ENCODE data around the gene SGSH.
"Not testable (repeated sequence)": the region's sequence is repeated elsewhere in the genome, so short reads cannot be mapped to it uniquely, and the experiment has no call there.

SGSH gene

GRCh38 chr17:80212109-80212508, 8.0 kb downstream of the SGSH start:
- DNase-seq (ENCODE audit: low spot score) = no peak
- no peak for FAIRE-seq

GRCh38 chr17:80210348-80211108, 9.6 kb downstream of the SGSH start:
- DNase-seq (ENCODE audit: low spot score) = no peak
- FAIRE-seq = peak; percentile 20

- DNase-seq (ENCODE audit: low spot score) = no peak
- no peak for FAIRE-seq
Observed at GRCh38 chr17:80209765-80210164, 10.4 kb downstream of the SGSH start.

DNA sequence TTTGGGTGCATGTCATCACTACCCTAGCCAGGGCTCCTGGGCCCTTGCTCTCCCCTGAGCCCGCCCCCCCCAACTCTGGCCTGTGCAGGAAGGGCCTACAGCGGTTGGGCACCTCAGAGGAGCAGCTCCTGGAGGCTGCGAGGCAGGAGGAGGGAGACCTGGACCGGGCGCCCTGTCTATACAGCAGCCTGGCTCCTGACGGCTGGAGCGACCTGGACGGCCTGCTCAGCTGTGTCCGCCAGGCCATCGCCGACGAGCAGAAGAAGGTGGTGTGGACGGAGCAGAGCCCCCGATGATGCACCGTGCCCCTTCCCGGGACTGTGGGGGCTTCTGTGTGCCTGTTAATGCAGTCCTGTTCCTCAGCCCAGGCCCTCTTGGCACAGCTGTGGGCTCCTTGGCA, 12.1 kb downstream of the SGSH start:
- FAIRE-seq (no peak), DNase-seq (ENCODE audit: low spot score) (no peak)

DNA sequence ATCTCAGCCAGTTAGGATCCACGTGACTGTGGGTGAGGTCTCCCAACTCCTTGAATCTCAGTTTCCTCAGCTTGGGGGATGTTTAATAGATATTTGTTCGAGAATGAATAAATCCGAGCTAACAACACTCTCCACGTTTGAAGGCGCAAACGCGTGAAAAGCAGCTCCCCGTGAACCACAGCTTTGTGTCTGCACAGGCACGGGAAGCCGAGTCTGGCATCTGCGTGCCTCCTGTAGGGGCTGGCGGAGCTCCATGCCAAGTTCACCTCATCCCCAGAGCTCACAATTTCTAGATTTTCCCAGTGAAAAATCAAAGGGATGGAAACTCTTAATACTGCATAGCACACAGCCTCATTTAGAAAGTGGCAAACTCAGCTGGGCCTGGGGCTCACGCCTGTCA, 14.3 kb downstream of the SGSH start:
- DNase-seq (ENCODE audit: low spot score) (no peak), FAIRE-seq (no peak)

GRCh38 chr17:80204626-80205468, 15.3 kb downstream of the SGSH start:
- peak; percentile 63 for FAIRE-seq
- no peak for DNase-seq (ENCODE audit: low spot score)

- DNase-seq (ENCODE audit: low spot score) = no peak
Observed at GRCh38 chr17:80203471-80203963, 16.6 kb downstream of the SGSH start.

GRCh38 chr17:80202197-80202596, 17.9 kb downstream of the SGSH start:
- FAIRE-seq = no peak
- no peak for DNase-seq (ENCODE audit: low spot score)

More at GRCh38 chr17:80203471-80203963, 16.6 kb downstream of the SGSH start:
- no peak for FAIRE-seq

- no peak for FAIRE-seq
- DNase-seq (ENCODE audit: low spot score) = no peak
Observed at GRCh38 chr17:80201446-80201845, 18.7 kb downstream of the SGSH start.

GRCh38 chr17:80199295-80199694, 20.8 kb downstream of the SGSH start:
- FAIRE-seq = not testable (repeated sequence)

GRCh38 chr17:80198144-80198661, 21.9 kb downstream of the SGSH start:
- DNase-seq (ENCODE audit: low spot score) (no peak), FAIRE-seq (no peak)

More at GRCh38 chr17:80199295-80199694, 20.8 kb downstream of the SGSH start:
- not testable (repeated sequence) for DNase-seq (ENCODE audit: low spot score)

GRCh38 chr17:80196652-80197051, 23.5 kb downstream of the SGSH start:
- DNase-seq (ENCODE audit: low spot score) (no peak), FAIRE-seq (peak; percentile 62)

- FAIRE-seq (peak; percentile 56), DNase-seq (ENCODE audit: low spot score) (peak; percentile 49)
Observed at GRCh38 chr17:80195671-80196529, 24.2 kb downstream of the SGSH start.

GRCh38 chr17:80195141-80195540, 25.0 kb downstream of the SGSH start:
- FAIRE-seq = no peak
- no peak for DNase-seq (ENCODE audit: low spot score)

GRCh38 chr17:80191865-80192661, 28.1 kb downstream of the SGSH start:
- DNase-seq (ENCODE audit: low spot score) = no peak
- FAIRE-seq = no peak

GRCh38 chr17:80191192-80191591, 28.9 kb downstream of the SGSH start:
- DNase-seq (ENCODE audit: low spot score) = no peak
- peak; percentile 80 for FAIRE-seq

- DNase-seq (ENCODE audit: low spot score) = no peak
- FAIRE-seq = no peak
Observed at GRCh38 chr17:80190716-80191115, 29.4 kb downstream of the SGSH start.

DNA sequence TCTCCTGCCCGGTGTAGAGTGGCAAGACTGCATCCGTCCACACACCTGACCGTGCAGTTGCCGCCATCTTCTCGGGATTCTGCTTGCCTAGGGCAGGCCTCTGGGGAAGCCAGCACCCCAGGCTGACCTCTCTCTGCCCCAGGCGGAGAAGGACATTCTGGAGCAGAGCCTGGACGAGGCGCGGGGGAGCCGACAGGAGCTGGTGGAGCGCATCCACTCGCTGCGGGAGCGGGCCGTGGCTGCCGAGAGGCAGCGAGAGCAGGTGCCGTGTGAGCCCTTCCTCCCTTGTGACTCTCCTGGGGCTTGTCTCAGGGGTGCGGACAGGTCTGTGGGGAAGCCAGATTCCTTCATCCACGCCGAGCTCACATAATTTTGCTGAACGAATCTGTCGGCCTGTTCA, 30.5 kb downstream of the SGSH start:
- DNase-seq (ENCODE audit: low spot score) (no peak), FAIRE-seq (no peak)

- FAIRE-seq (no peak), DNase-seq (ENCODE audit: low spot score) (peak; percentile 85)
Observed at GRCh38 chr17:80187515-80187941, 32.6 kb downstream of the SGSH start.

DNA sequence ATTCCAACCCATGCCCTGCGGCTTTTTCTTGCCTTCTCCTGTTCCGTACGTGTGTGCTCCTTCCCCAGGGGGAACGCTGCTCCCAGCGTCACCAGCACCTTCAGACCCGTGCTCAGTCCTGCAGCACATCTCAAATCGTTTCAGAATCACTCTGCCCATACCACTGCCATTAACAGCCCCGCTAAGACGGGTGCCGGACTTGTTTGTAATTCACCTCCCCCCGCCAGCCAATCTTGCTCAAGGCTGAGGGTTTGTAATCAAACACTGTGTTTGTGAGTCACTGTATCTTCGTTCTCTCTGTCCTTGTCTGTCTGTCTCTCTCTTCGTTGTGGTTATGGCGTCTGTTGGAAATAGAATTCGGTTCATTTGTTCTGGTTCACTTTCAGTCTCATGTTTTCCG, 33.0 kb downstream of the SGSH start:
- FAIRE-seq (peak; percentile 92), DNase-seq (ENCODE audit: low spot score) (peak; percentile 50)
